WTC11 (cell line): ENCODE measurements around the gene PTPN6. TPM values are rescaled to one million over a fixed set of nuclear protein-coding genes. Genes with fewer than 3 reads are reported as not detected.

Experiments used
- ATAC-seq: fragments of 200-7000 bp; cut with Tn5 transposase; 2 replicates; pipeline ENCODE4 v1.10.0; 2021; ENCODE audit warnings: mild to moderate bottlenecking, moderate library complexity
- CTCF ChIA-PET: fragments of 300-600 bp; sonication (Branson Sonifier 250); formaldehyde crosslinking; loops from one replicate; lab custom pipeline; 2021; ENCODE audit warnings: antibody characterized with exemption; lab: Charles Lee
- POLR2A ChIA-PET: fragments of 350-600 bp; sonication (Branson Sonifier 250); formaldehyde crosslinking; loops from one replicate; lab custom pipeline; 2021; ENCODE audit warnings: antibody characterized with exemption; lab: Charles Lee
- DNase-seq: peaks from one replicate; pipeline ENCODE4 v3.0.0; 2021; ENCODE audit warnings: low spot score
- H3K27ac Mint-ChIP-seq: 2 replicates; pipeline ENCODE4 v1.8.0; 2021; ENCODE audit warnings: mixed read lengths
- H3K27me3 Mint-ChIP-seq: 2 replicates; pipeline ENCODE4 v1.8.0; 2021; ENCODE audit warnings: low read depth, mild to moderate bottlenecking, moderate library complexity, mixed read lengths
- H3K36me3 Mint-ChIP-seq: 2 replicates; pipeline ENCODE4 v1.8.0; 2021; ENCODE audit warnings: mixed read lengths
- H3K4me1 Mint-ChIP-seq: 2 replicates; pipeline ENCODE4 v1.8.0; 2022; ENCODE audit warnings: mixed read lengths
- H3K4me3 Mint-ChIP-seq: 2 replicates; pipeline ENCODE4 v1.8.0; 2021; ENCODE audit warnings: mild to moderate bottlenecking, moderate library complexity, mixed read lengths
- H3K9me3 Mint-ChIP-seq: 2 replicates; pipeline ENCODE4 v1.8.0; 2021; ENCODE audit warnings: mixed read lengths
- ATF3 ChIP-seq: sonication (generic); formaldehyde crosslinking; conservative IDR thresholded peaks from 2 replicates; pipeline ENCODE4 v1.8.1; 2022; ENCODE audit warnings: mild to moderate bottlenecking, missing genetic modification reagents
- E2F4 ChIP-seq: sonication (generic); formaldehyde crosslinking; IDR thresholded peaks from 2 replicates; pipeline ENCODE4 v1.8.1; 2022; ENCODE audit warnings: low read depth, mild to moderate bottlenecking, moderate library complexity, missing genetic modification reagents, borderline replicate concordance
- FOXK1 ChIP-seq: sonication (generic); formaldehyde crosslinking; IDR thresholded peaks from 2 replicates; pipeline ENCODE4 v1.8.0; 2022; ENCODE audit warnings: mild to moderate bottlenecking, moderate library complexity, missing genetic modification reagents
- JAZF1 ChIP-seq: fragments of 250-450 bp; sonication (Bioruptor Pico); IDR thresholded peaks from 2 replicates; pipeline ENCODE4 v1.9.0; 2021; ENCODE audit warnings: moderate library complexity, mild to moderate bottlenecking, inconsistent platforms
- NFYB ChIP-seq: sonication (generic); formaldehyde crosslinking; conservative IDR thresholded peaks from 2 replicates; pipeline ENCODE4 v1.8.0; 2022; ENCODE audit warnings: low read depth, missing genetic modification reagents
- PRDM15 ChIP-seq: sonication (generic); formaldehyde crosslinking; IDR thresholded peaks from 2 replicates; pipeline ENCODE4 v1.8.0; 2022; ENCODE audit warnings: missing genetic modification reagents
- USF2 ChIP-seq: sonication (generic); formaldehyde crosslinking; IDR thresholded peaks from 2 replicates; pipeline ENCODE4 v1.8.1; 2023; ENCODE audit warnings: mild to moderate bottlenecking, missing genetic modification reagents, moderate library complexity
- ZNF121 ChIP-seq: sonication (generic); formaldehyde crosslinking; IDR thresholded peaks from 2 replicates; pipeline ENCODE4 v1.8.0; 2023; ENCODE audit warnings: missing genetic modification reagents
- ZNF396 ChIP-seq: fragments of 250-450 bp; sonication (Bioruptor Pico); IDR thresholded peaks from 2 replicates; pipeline ENCODE4 v1.8.0; 2021; ENCODE audit warnings: mild to moderate bottlenecking, moderate library complexity, borderline replicate concordance
- total RNA-seq: library from RNA; stranded (reverse); gene quantifications from 3 replicates; pipeline ENCODE4 v1.2.3, GENCODE V29; 2021
- TF ChIP-seq, protein P1 (sequence below): sonication (generic); formaldehyde crosslinking; conservative IDR thresholded peaks from 2 replicates; pipeline ENCODE4 v1.8.1; 2023; ENCODE audit warnings: mild to moderate bottlenecking, low read depth, missing genetic modification reagents, moderate library complexity
- TF ChIP-seq, protein P2 (sequence below): sonication (generic); formaldehyde crosslinking; IDR thresholded peaks from 2 replicates; pipeline ENCODE4 v1.8.1; 2022; ENCODE audit warnings: low read depth, missing genetic modification reagents, borderline replicate concordance
- TF ChIP-seq, protein P3 (sequence below): fragments of 250-450 bp; sonication (Bioruptor Pico); IDR thresholded peaks from 2 replicates; pipeline ENCODE4 v1.9.0; 2021; ENCODE audit warnings: mild to moderate bottlenecking
- TF ChIP-seq, protein P4 (sequence below): fragments of 250-450 bp; sonication (Bioruptor Pico); IDR thresholded peaks from 2 replicates; pipeline ENCODE4 v1.9.0; 2021; ENCODE audit warnings: moderate library complexity, mild to moderate bottlenecking, inconsistent platforms, borderline replicate concordance

PTPN6 gene
- total RNA-seq, 1 experiment from 2014 or later = 27.1 TPM

DNA sequence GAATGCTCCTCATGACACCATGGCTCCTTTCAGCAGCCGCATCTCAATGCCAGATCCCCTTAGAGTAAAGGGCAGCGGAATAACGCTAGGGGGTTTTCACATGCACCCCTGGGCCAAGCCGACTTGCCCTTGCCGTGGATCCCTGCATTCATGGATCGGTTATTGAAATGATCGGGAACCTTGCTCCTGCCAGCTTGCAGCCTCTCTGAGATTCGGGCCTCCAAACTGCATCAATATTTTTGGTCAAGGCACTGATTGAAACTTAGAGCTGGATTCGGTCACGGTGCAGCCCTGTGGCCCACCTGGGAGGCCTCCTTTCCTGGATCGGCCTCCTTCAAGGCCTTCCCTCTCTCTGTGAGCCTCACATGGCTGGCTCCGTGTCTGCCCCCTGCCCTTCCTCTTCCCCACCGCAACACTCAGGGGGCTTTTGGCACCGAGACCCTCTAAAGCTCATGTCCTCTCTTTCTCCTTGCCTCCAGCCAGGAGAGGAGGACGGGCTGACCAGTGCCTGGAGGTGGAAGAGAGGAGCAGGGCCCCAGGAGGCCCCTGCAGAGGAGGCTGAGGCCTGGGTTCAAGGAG lies 1.8 kb downstream of the PTPN6 start (continued):
- TF ChIP-seq, protein P1, sequence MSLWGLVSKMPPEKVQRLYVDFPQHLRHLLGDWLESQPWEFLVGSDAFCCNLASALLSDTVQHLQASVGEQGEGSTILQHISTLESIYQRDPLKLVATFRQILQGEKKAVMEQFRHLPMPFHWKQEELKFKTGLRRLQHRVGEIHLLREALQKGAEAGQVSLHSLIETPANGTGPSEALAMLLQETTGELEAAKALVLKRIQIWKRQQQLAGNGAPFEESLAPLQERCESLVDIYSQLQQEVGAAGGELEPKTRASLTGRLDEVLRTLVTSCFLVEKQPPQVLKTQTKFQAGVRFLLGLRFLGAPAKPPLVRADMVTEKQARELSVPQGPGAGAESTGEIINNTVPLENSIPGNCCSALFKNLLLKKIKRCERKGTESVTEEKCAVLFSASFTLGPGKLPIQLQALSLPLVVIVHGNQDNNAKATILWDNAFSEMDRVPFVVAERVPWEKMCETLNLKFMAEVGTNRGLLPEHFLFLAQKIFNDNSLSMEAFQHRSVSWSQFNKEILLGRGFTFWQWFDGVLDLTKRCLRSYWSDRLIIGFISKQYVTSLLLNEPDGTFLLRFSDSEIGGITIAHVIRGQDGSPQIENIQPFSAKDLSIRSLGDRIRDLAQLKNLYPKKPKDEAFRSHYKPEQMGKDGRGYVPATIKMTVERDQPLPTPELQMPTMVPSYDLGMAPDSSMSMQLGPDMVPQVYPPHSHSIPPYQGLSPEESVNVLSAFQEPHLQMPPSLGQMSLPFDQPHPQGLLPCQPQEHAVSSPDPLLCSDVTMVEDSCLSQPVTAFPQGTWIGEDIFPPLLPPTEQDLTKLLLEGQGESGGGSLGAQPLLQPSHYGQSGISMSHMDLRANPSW (CRISPR knock-in tag) = no peak
- no peak for TF ChIP-seq ZNF121 (CRISPR knock-in tag)
- no peak for TF ChIP-seq PRDM15 (CRISPR knock-in tag)
- no peak for TF ChIP-seq ATF3 (CRISPR knock-in tag)
- no peak for TF ChIP-seq FOXK1 (CRISPR knock-in tag)
- TF ChIP-seq NFYB (CRISPR knock-in tag) = no peak

DNA sequence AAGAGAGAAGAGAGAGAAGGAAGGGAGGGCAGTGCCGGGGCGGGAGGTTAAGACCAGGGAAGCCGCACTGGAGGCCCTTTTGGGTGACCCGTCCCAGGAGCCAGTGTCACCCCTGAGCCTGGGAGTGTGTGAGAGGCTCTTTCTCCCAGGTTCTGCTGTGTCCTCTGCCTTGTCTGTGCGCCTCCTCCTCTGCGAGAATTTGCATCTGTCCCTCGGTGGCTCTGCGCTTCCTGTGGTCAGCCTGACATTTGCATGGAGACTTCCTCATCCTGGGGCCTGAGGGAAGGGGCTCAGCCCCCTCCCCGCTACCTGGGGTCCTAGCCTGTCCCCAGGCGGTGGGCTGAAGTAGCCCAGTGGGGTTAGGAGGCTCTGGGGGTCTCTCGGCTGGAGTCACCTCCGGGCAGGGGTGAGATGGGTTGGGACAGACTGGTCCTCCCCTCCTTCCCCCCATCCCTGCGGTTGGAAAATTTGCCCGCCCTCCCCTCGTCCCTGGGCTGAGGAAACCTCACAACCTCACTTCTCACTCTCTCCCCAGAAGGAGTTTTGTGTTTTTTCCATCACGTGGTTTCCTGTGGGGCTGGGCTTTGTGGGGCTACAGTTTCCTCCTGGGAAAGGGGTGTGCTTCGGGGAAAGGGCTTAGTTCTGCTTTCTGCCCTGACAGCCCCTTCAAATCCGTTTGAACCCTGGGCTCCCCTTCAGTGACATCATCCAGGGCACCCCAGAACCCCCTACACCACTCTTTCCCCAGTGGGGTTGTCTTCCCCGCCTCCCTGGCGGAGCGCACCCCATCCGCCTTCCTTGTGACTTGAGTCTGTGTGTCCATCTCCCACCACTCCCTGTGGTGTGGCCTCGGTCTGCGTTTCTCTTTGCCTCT lies 2.5 kb downstream of the PTPN6 start:
- Mint-ChIP-seq H3K27me3 (no peaks in the 10 kb centered on the region), H3K9me3 (no peaks in the 10 kb centered on the region), H3K36me3 (no peaks in the 10 kb centered on the region), H3K4me1 (peaks cover 23% of the 10 kb centered on the region), H3K27ac (peak overlapping the region; percentile 36), H3K4me3 (no peak overlapping the region)
- ATAC-seq (no peak; the same call in 1 of the 2 replicates), DNase-seq (no peak)
- no peak for TF ChIP-seq E2F4 (CRISPR knock-in tag)
- TF ChIP-seq USF2 (CRISPR knock-in tag) = peak; percentile 64
- POLR2A ChIA-PET = interaction anchor here (1.2 kb wide), 1 partner anchor 10 kb away, joined by 3 read pairs; the partner anchor contains the start of genes C12orf57 and RNU7-1
- CTCF ChIA-PET = interaction anchor here (1.6 to 2.7 kb wide), 3 partner anchors 8 to 155 kb away, joined by 4 to 12 read pairs (median 10); no protein-coding TSS in a partner anchor

DNA sequence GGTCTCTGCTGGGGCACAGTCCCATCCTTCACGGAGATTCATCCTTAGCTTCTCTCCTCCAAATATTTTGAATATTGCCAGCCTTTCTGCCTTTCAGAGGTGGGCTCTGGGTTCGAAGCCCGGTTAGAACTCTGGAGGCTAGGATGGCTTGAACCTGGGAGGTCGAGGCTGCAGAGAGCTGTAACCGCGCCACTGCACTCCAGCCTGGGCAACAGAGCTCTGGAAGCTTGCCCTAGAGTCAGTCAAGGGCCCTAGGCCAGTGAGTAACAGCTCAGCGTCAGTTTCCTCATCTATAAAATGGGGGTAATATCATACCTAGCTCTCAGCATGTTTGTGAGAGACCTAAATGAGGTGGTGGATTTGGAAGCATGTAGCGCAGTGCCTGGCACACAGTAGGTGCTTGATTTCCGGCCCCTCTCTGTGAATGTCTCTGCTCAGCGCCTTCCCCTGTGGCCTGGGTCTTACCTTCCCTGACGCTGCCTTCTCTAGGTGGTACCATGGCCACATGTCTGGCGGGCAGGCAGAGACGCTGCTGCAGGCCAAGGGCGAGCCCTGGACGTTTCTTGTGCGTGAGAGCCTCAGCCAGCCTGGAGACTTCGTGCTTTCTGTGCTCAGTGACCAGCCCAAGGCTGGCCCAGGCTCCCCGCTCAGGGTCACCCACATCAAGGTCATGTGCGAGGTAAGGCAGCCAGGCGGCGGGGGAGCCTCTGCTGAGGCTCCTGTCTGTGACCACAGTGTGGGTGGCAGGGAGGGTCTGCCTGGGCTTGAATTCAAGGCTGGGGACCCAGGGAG lies 3.4 kb downstream of the PTPN6 start:
- CTCF ChIA-PET = interaction anchor here (1.8 kb wide), 1 partner anchor 10 kb away, joined by 5 read pairs; no protein-coding TSS in a partner anchor
- Mint-ChIP-seq H3K4me1 (peaks cover 29% of the 10 kb centered on the region), H3K27me3 (no peaks in the 10 kb centered on the region), H3K36me3 (no peaks in the 10 kb centered on the region), H3K9me3 (no peaks in the 10 kb centered on the region), H3K4me3 (no peak overlapping the region), H3K27ac (peak overlapping the region; percentile 49)
- no peak for ATAC-seq
- no peak for DNase-seq
- POLR2A ChIA-PET = interaction anchor here (1.2 kb wide), 1 partner anchor 10 kb away, joined by 3 read pairs; the partner anchor contains the start of genes C12orf57 and RNU7-1
- TF ChIP-seq, protein P2, sequence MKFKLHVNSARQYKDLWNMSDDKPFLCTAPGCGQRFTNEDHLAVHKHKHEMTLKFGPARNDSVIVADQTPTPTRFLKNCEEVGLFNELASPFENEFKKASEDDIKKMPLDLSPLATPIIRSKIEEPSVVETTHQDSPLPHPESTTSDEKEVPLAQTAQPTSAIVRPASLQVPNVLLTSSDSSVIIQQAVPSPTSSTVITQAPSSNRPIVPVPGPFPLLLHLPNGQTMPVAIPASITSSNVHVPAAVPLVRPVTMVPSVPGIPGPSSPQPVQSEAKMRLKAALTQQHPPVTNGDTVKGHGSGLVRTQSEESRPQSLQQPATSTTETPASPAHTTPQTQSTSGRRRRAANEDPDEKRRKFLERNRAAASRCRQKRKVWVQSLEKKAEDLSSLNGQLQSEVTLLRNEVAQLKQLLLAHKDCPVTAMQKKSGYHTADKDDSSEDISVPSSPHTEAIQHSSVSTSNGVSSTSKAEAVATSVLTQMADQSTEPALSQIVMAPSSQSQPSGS (CRISPR knock-in tag) = no peak
- TF ChIP-seq, protein P3, sequence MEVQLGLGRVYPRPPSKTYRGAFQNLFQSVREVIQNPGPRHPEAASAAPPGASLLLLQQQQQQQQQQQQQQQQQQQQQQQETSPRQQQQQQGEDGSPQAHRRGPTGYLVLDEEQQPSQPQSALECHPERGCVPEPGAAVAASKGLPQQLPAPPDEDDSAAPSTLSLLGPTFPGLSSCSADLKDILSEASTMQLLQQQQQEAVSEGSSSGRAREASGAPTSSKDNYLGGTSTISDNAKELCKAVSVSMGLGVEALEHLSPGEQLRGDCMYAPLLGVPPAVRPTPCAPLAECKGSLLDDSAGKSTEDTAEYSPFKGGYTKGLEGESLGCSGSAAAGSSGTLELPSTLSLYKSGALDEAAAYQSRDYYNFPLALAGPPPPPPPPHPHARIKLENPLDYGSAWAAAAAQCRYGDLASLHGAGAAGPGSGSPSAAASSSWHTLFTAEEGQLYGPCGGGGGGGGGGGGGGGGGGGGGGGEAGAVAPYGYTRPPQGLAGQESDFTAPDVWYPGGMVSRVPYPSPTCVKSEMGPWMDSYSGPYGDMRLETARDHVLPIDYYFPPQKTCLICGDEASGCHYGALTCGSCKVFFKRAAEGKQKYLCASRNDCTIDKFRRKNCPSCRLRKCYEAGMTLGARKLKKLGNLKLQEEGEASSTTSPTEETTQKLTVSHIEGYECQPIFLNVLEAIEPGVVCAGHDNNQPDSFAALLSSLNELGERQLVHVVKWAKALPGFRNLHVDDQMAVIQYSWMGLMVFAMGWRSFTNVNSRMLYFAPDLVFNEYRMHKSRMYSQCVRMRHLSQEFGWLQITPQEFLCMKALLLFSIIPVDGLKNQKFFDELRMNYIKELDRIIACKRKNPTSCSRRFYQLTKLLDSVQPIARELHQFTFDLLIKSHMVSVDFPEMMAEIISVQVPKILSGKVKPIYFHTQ = no peak
- TF ChIP-seq, protein P4, sequence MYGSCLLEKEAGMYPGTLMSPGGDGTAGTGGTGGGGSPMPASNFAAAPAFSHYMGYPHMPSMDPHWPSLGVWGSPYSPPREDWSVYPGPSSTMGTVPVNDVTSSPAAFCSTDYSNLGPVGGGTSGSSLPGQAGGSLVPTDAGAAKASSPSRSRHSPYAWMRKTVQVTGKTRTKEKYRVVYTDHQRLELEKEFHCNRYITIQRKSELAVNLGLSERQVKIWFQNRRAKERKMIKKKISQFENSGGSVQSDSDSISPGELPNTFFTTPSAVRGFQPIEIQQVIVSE (CRISPR knock-in tag) = no peak
- TF ChIP-seq JAZF1 = no peak
- no peak for TF ChIP-seq ZNF121 (CRISPR knock-in tag)
- no peak for TF ChIP-seq ZNF396
